Hematopoietic multipotent progenitor cell treated with erythropoietin and hydrocortisone succinate and interleukin-3 and kit ligand, for 4 days (in vitro differentiated cells): ENCODE measurements around the gene OMG.
A peak's percentile ranks its signal among the peaks of the same experiment; 100 is the strongest.
"Not testable (repeated sequence)": the region's sequence is repeated elsewhere in the genome, so short reads cannot be mapped to it uniquely, and the experiment has no call there.

ENCODE experiments used
- DNase-seq: peaks from one replicate; pipeline ENCODE4 v3.0.0-alpha.2; 2015

The OMG gene

GRCh38 chr17:31297090-31297489 lies at the start of gene OMG:
OMG (minus strand) TSS chr17:31297239; CDS start chr17:31296331, 908 bp downstream.
- no peak for DNase-seq

- not testable (repeated sequence) for DNase-seq
Observed at GRCh38 chr17:31345191-31345747, 48.2 kb upstream of the OMG start.

- peak; percentile 64 for DNase-seq
Observed at GRCh38 chr17:31339906-31340661, 43.0 kb upstream of the OMG start.

GRCh38 chr17:31329221-31329620 lies 32.2 kb upstream of the OMG start:
- no peak for DNase-seq

GRCh38 chr17:31328160-31328535 lies 31.1 kb upstream of the OMG start:
- DNase-seq = no peak

GRCh38 chr17:31327534-31328159 lies 30.6 kb upstream of the OMG start:
- no peak for DNase-seq

- no peak for DNase-seq
Observed at GRCh38 chr17:31323551-31323950, 26.5 kb upstream of the OMG start.

GRCh38 chr17:31321966-31322365 lies 24.9 kb upstream of the OMG start:
- DNase-seq = no peak

- DNase-seq = peak; percentile 94
Observed at GRCh38 chr17:31321481-31321880, 24.4 kb upstream of the OMG start, which contains the start of gene EVI2A. EVI2A (minus strand) TSS chr17:31321622; CDS start chr17:31319013, 2,609 bp downstream.

- DNase-seq = peak; percentile 30
Observed at GRCh38 chr17:31320791-31321190, 23.8 kb upstream of the OMG start.

GRCh38 chr17:31320241-31320640 lies 23.2 kb upstream of the OMG start:
- DNase-seq = no peak

- peak; percentile 60 for DNase-seq
Observed at GRCh38 chr17:31318851-31319661, 22.0 kb upstream of the OMG start.

- DNase-seq = peak; percentile 73
Observed at GRCh38 chr17:31318298-31318801, 21.3 kb upstream of the OMG start.

- DNase-seq = no peak
Observed at GRCh38 chr17:31314782-31315100, 17.7 kb upstream of the OMG start.

- DNase-seq = peak; percentile 93
Observed at GRCh38 chr17:31313982-31314781, 17.1 kb upstream of the OMG start, which contains the start of gene EVI2B. EVI2B (minus strand) TSS chr17:31314054; CDS start chr17:31305609, 8,445 bp downstream.

- DNase-seq = peak; percentile 34
Observed at GRCh38 chr17:31312223-31312622, 15.2 kb upstream of the OMG start.

GRCh38 chr17:31311526-31311925 lies 14.5 kb upstream of the OMG start:
- DNase-seq = peak; percentile 56

GRCh38 chr17:31310886-31311285 lies 13.8 kb upstream of the OMG start:
- DNase-seq = peak; percentile 43

- DNase-seq = peak; percentile 73
Observed at GRCh38 chr17:31310260-31310659, 13.2 kb upstream of the OMG start.

GRCh38 chr17:31309556-31309955 lies 12.5 kb upstream of the OMG start:
- DNase-seq = peak; percentile 91

GRCh38 chr17:31308372-31309334 lies 11.6 kb upstream of the OMG start:
- peak; percentile 75 for DNase-seq
